OCI-LY1 (cell line): Measurements from ENCODE around the gene GRK4.

Experiments
- H2AFZ ChIP-seq: fragments of 200-600 bp; sonication (generic), shearing (Covaris generic); 2 replicates; pipeline ENCODE4 v1.6.0; 2014; ENCODE audit warnings: antibody characterized with exemption, mild to moderate bottlenecking, low read length
- H3F3A ChIP-seq: fragments of 200-600 bp; sonication (generic), shearing (Covaris generic); 2 replicates; pipeline ENCODE4 v1.6.0; 2014; ENCODE audit warnings: mild to moderate bottlenecking, antibody characterized with exemption, low read length, moderate library complexity; ENCODE audit not compliant: insufficient read depth
- H3K27ac ChIP-seq: fragments of 200-600 bp; sonication (generic); 2 replicates; pipeline ENCODE4 v1.5.1; 2014; ENCODE audit warnings: low read length, mixed run types, mild to moderate bottlenecking, low read depth; ENCODE audit not compliant: poor library complexity, severe bottlenecking
- H3K27me3 ChIP-seq: fragments of 200-600 bp; sonication (generic); 2 replicates; pipeline ENCODE4 v1.6.0; 2014; ENCODE audit warnings: antibody characterized with exemption, mild to moderate bottlenecking, low read length, moderate library complexity; ENCODE audit not compliant: insufficient read depth
- H3K36me3 ChIP-seq: fragments of 200-600 bp; sonication (generic); 2 replicates; pipeline ENCODE4 v1.6.1; 2014; ENCODE audit warnings: mild to moderate bottlenecking, antibody characterized with exemption, low read length, moderate library complexity, mixed read lengths; ENCODE audit not compliant: insufficient read depth
- H3K4me1 ChIP-seq: fragments of 200-600 bp; sonication (generic); 2 replicates; pipeline ENCODE4 v1.5.1; 2014; ENCODE audit warnings: mild to moderate bottlenecking, low read length, moderate library complexity; ENCODE audit not compliant: insufficient read depth, severe bottlenecking
- H3K4me2 ChIP-seq: fragments of 200-600 bp; sonication (generic), shearing (Covaris generic); 2 replicates; pipeline ENCODE4 v1.6.1; 2014; ENCODE audit warnings: low read length
- H3K4me3 ChIP-seq: fragments of 200-600 bp; sonication (generic); 2 replicates; pipeline ENCODE4 v1.5.1; 2014; ENCODE audit warnings: low read length, low read depth, mild to moderate bottlenecking, mixed read lengths; ENCODE audit not compliant: poor library complexity, severe bottlenecking
- H3K79me2 ChIP-seq: fragments of 200-600 bp; shearing (Covaris generic); 2 replicates; pipeline ENCODE4 v1.6.1; 2016; ENCODE audit warnings: mixed run types, low read length, mixed read lengths; ENCODE audit not compliant: insufficient read depth
- H3K9ac ChIP-seq: fragments of 200-600 bp; sonication (generic), shearing (Covaris generic); 2 replicates; pipeline ENCODE4 v1.6.1; 2014; ENCODE audit warnings: mild to moderate bottlenecking, low read length, mixed read lengths
- H3K9me2 ChIP-seq: fragments of 200-600 bp; sonication (generic), shearing (Covaris generic); 2 replicates; pipeline ENCODE4 v1.6.1; 2014; ENCODE audit warnings: low read depth, mild to moderate bottlenecking, low read length, mixed read lengths
- H3K9me3 ChIP-seq: fragments of 200-600 bp; shearing (Covaris generic); 2 replicates; pipeline ENCODE4 v1.6.1; 2014; ENCODE audit warnings: low read length, mixed read lengths
- H4K20me1 ChIP-seq: fragments of 200-600 bp; sonication (generic), shearing (Covaris generic); 2 replicates; pipeline ENCODE4 v1.6.0; 2016; ENCODE audit warnings: mild to moderate bottlenecking, low read length; ENCODE audit not compliant: insufficient read depth
- CTCF ChIP-seq: fragments of 200-600 bp; sonication (generic), shearing (Covaris generic); IDR thresholded peaks from 2 replicates; pipeline ENCODE4 v1.5.1; 2017; ENCODE audit warnings: mild to moderate bottlenecking, antibody characterized with exemption, low read length, moderate library complexity, mixed read lengths
- EZH2 ChIP-seq: fragments of 200-600 bp; sonication (generic), shearing (Covaris generic); IDR thresholded peaks from 2 replicates; pipeline ENCODE4 v1.8.0; 2017; ENCODE audit warnings: borderline replicate concordance, mixed run types, mild to moderate bottlenecking, antibody characterized with exemption, low read length, moderate library complexity, mixed read lengths

The GRK4 gene

DNA sequence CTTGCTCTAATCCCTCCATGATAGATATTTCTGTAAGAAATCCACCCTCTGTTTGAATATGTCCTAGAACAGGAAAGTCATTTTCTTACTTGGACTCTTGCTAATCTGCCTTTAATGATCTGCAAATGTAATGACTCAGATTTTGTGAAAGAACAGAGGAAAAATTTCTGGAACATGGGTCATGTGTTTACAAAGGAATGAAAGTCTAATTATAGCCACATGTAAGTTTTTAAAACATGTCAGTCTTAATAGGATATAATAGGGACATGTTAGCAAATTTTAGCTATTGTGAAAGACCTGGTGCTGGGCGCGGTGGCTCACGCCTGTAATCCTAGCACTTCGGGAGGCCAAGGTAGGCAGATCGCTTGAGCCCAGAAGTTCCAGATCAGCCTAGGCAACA, 47.6 kb downstream of the GRK4 start:
- no peaks in the 10 kb centered on the region for H3K36me3 ChIP-seq
- H4K20me1 ChIP-seq, result no peaks in the 10 kb centered on the region
- no peak overlapping the region for H3K27ac ChIP-seq
- H3K9me2 ChIP-seq, result no peaks in the 10 kb centered on the region
- H3K4me2 ChIP-seq, result no peak overlapping the region
- H3K9ac ChIP-seq, result no peak overlapping the region
- no peak overlapping the region for H3K4me3 ChIP-seq
- no peaks in the 10 kb centered on the region for H3K27me3 ChIP-seq
- no peaks in the 10 kb centered on the region for H3K79me2 ChIP-seq
- no peaks in the 10 kb centered on the region for H3F3A ChIP-seq
- no peak overlapping the region for H2AFZ ChIP-seq
- no peaks in the 10 kb centered on the region for H3K9me3 ChIP-seq
- no peaks in the 10 kb centered on the region for H3K4me1 ChIP-seq
- TF ChIP-seq CTCF (no peak), EZH2 (no peak)

DNA sequence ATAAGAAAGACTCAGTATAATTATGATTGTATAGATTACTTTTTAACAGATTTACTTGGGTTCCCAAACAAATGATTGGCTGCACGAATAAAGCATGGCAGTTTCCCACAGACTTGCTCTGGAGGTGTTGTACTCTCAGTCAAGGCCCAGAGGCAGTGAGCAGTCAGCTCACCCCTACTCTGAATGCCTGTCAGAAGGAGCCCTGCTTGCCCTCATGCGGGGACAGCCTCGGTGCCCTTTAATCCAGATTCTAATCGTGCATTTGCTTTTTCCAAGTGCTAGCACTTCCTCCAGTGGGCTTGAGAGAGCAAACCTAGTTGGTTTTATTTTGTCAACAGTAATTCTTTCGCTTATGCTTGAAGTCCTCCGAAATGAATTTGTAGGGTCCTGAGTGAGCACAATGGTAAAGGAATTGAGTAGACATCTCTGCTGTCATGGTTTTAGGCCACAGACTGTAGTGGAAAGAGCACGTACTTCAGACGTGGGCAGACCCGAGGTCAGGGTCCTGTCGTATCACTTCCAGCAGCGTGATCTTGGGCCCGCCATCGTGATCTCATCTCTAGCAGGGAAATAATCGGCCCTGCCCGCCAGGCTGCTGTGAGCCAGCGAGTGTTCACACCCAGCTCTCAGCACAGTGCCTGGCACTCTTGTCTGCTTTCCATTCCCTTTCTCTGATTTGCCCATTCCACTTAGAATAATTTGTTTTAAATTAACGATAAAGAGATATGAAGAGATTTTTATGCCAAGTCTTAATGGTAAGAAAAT, 48.3 kb downstream of the GRK4 start:
- Histone ChIP-seq H3K9me2 (no peaks in the 10 kb centered on the region), H3K4me1 (no peaks in the 10 kb centered on the region), H3K4me3 (no peak overlapping the region), H3K9ac (no peak overlapping the region), H3K79me2 (no peaks in the 10 kb centered on the region), H3K27ac (no peak overlapping the region), H3K9me3 (no peaks in the 10 kb centered on the region), H2AFZ (no peak overlapping the region), H3K4me2 (no peak overlapping the region), H3K27me3 (no peaks in the 10 kb centered on the region), H3F3A (no peaks in the 10 kb centered on the region), H3K36me3 (no peaks in the 10 kb centered on the region), H4K20me1 (no peaks in the 10 kb centered on the region)
- TF ChIP-seq CTCF, result no peak
- TF ChIP-seq EZH2, result no peak

DNA sequence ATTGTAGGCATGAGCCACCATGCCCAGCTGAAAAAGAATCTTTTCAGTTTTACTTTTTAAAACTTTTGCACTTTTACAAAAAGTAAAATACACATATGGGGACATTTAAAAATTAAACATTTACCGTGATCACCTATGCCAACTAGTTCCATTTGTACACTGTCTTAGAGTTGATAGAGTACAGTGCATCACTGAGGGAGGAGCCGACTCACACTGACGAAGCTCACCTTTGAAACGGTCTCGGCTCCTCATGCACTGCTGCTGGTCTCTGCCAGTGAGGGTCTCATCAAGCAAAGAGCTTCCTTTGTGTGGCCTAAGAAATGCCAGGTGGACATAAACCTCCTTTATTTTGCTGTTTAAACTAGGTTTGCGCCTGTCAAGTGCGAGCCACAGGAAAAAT, 50.0 kb downstream of the GRK4 start:
- Histone ChIP-seq H3F3A (no peaks in the 10 kb centered on the region), H3K9me2 (no peaks in the 10 kb centered on the region), H3K36me3 (no peaks in the 10 kb centered on the region), H3K27ac (no peak overlapping the region), H3K4me3 (no peak overlapping the region), H2AFZ (no peak overlapping the region), H3K27me3 (no peaks in the 10 kb centered on the region), H3K9me3 (no peaks in the 10 kb centered on the region), H3K4me1 (no peaks in the 10 kb centered on the region), H3K79me2 (no peaks in the 10 kb centered on the region), H3K9ac (no peak overlapping the region), H3K4me2 (no peak overlapping the region), H4K20me1 (no peaks in the 10 kb centered on the region)
- TF ChIP-seq EZH2, result no peak
- TF ChIP-seq CTCF, result no peak
